ENCODE data around the gene KLK14.

Gene KLK14

GRCh38 chr19:51059715-51060114 lies 23.0 kb downstream of the KLK14 start:
- H3K27me3 ChIP-seq (ENCODE audit: control insufficient read depth in 1 of 2, insufficient read depth in 2 of 2, low read length in 2 of 2) = peaks cover 0 to 6% of the 10 kb centered on the region in 2 donors
- H3K4me3 ChIP-seq (ENCODE audit: low read depth in 1 of 2, low read length in 2 of 2) = no peak overlapping the region

DNA sequence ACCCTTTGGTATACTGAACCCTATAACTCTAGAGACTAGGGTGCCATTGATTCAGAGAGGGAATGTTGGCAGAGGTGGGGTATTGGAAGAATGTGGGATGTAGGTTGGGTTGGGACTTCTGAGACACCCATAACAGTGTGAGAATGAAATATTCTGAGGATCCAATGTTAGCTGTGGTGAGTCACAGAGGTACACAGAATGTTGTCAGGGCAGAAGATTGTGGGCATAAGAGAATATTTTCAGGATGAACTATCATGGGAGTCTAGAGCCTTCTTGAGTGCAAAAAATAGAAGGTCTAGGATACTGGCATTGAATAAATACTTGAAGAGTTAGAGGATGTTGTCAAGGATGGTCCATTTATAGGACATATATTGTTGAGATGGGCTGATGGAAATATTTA lies 26.8 kb downstream of the KLK14 start:
- Histone ChIP-seq H3K27ac (ENCODE audit: low read depth, low read length) (no peak overlapping the region), H3K36me3 (ENCODE audit: control insufficient read depth in 1 of 2, insufficient read depth in 2 of 2, low read length in 2 of 2) (no peaks in the 10 kb centered on the region), H3K9ac (ENCODE audit: low read depth in 1 of 2, low read length in 2 of 2) (no peak overlapping the region), H3K27me3 (ENCODE audit: control insufficient read depth in 1 of 2, insufficient read depth in 2 of 2, low read length in 2 of 2) (no peaks in the 10 kb centered on the region), H3K9me3 (ENCODE audit: control insufficient read depth in 1 of 2, low read length in 2 of 2) (no peaks in the 10 kb centered on the region), H3K4me3 (ENCODE audit: low read depth in 1 of 2, low read length in 2 of 2) (no peak overlapping the region), H3K4me1 (ENCODE audit: control insufficient read depth in 1 of 2, insufficient read depth in 2 of 2, low read length in 2 of 2) (no peaks in the 10 kb centered on the region)

More at GRCh38 chr19:51059715-51060114, 23.0 kb downstream of the KLK14 start:
- H3K4me1 ChIP-seq (ENCODE audit: control insufficient read depth in 1 of 2, insufficient read depth in 2 of 2, low read length in 2 of 2) = no peaks in the 10 kb centered on the region
- H3K9ac ChIP-seq (ENCODE audit: low read depth in 1 of 2, low read length in 2 of 2) = no peak overlapping the region
- H3K27ac ChIP-seq (ENCODE audit: low read depth, low read length) = no peak overlapping the region
- no peaks in the 10 kb centered on the region for H3K9me3 ChIP-seq (ENCODE audit: control insufficient read depth in 1 of 2, low read length in 2 of 2)
- no peaks in the 10 kb centered on the region for H3K36me3 ChIP-seq (ENCODE audit: control insufficient read depth in 1 of 2, insufficient read depth in 2 of 2, low read length in 2 of 2)

GRCh38 chr19:51047031-51047335 lies 35.7 kb downstream of the KLK14 start:
- no peak overlapping the region for H3K27ac ChIP-seq (ENCODE audit: low read depth, low read length)
- H3K36me3 ChIP-seq (ENCODE audit: control insufficient read depth in 1 of 2, insufficient read depth in 2 of 2, low read length in 2 of 2) = no peaks in the 10 kb centered on the region
- H3K9me3 ChIP-seq (ENCODE audit: control insufficient read depth in 1 of 2, low read length in 2 of 2) = no peaks in the 10 kb centered on the region
- H3K4me1 ChIP-seq (ENCODE audit: control insufficient read depth in 1 of 2, insufficient read depth in 2 of 2, low read length in 2 of 2) = no peaks in the 10 kb centered on the region
- no peak overlapping the region for H3K9ac ChIP-seq (ENCODE audit: low read depth in 1 of 2, low read length in 2 of 2)
- H3K4me3 ChIP-seq (ENCODE audit: low read depth in 1 of 2, low read length in 2 of 2) = no peak overlapping the region
- H3K27me3 ChIP-seq (ENCODE audit: control insufficient read depth in 1 of 2, insufficient read depth in 2 of 2, low read length in 2 of 2) = no peaks in the 10 kb centered on the region

- Histone ChIP-seq H3K36me3 (ENCODE audit: control insufficient read depth in 1 of 2, insufficient read depth in 2 of 2, low read length in 2 of 2) (no peaks in the 10 kb centered on the region), H3K27me3 (ENCODE audit: control insufficient read depth in 1 of 2, insufficient read depth in 2 of 2, low read length in 2 of 2) (no peaks in the 10 kb centered on the region), H3K27ac (ENCODE audit: low read depth, low read length) (no peak overlapping the region), H3K4me3 (ENCODE audit: low read depth in 1 of 2, low read length in 2 of 2) (no peak overlapping the region), H3K9ac (ENCODE audit: low read depth in 1 of 2, low read length in 2 of 2) (no peak overlapping the region), H3K9me3 (ENCODE audit: control insufficient read depth in 1 of 2, low read length in 2 of 2) (no peaks in the 10 kb centered on the region), H3K4me1 (ENCODE audit: control insufficient read depth in 1 of 2, insufficient read depth in 2 of 2, low read length in 2 of 2) (no peaks in the 10 kb centered on the region)
Measured at GRCh38 chr19:51044327-51044726, 38.4 kb downstream of the KLK14 start.

DNA sequence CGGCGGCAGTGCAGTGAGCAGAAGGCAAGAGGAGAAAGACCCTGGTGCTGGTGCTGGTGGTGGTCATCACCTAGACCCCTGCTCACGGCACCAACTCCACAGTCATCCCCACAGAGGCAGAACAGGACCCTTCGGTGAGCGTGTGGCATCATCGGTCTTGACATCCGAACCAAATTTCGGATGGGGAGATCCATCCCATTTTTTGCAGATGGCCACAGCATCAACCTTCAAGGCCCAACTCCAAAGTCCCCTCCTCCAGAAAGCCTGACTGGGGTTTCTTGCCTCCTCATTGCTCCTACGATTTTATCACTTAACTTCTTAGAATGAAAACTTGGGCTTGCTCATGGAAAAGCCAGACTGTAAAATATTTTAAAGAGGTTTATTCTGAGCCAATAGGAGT lies 39.2 kb downstream of the KLK14 start:
- no peaks in the 10 kb centered on the region for H3K9me3 ChIP-seq (ENCODE audit: control insufficient read depth in 1 of 2, low read length in 2 of 2)
- no peak overlapping the region for H3K9ac ChIP-seq (ENCODE audit: low read depth in 1 of 2, low read length in 2 of 2)
- no peaks in the 10 kb centered on the region for H3K4me1 ChIP-seq (ENCODE audit: control insufficient read depth in 1 of 2, insufficient read depth in 2 of 2, low read length in 2 of 2)
- no peaks in the 10 kb centered on the region for H3K36me3 ChIP-seq (ENCODE audit: control insufficient read depth in 1 of 2, insufficient read depth in 2 of 2, low read length in 2 of 2)
- H3K27me3 ChIP-seq (ENCODE audit: control insufficient read depth in 1 of 2, insufficient read depth in 2 of 2, low read length in 2 of 2) = no peaks in the 10 kb centered on the region
- H3K4me3 ChIP-seq (ENCODE audit: low read depth in 1 of 2, low read length in 2 of 2) = no peak overlapping the region
- no peak overlapping the region for H3K27ac ChIP-seq (ENCODE audit: low read depth, low read length)

GRCh38 chr19:51040151-51040550 lies 42.5 kb downstream of the KLK14 start:
- H3K9ac ChIP-seq (ENCODE audit: low read depth in 1 of 2, low read length in 2 of 2) = no peak overlapping the region
- H3K9me3 ChIP-seq (ENCODE audit: control insufficient read depth in 1 of 2, low read length in 2 of 2) = no peaks in the 10 kb centered on the region
- H3K36me3 ChIP-seq (ENCODE audit: control insufficient read depth in 1 of 2, insufficient read depth in 2 of 2, low read length in 2 of 2) = no peaks in the 10 kb centered on the region
- H3K4me1 ChIP-seq (ENCODE audit: control insufficient read depth in 1 of 2, insufficient read depth in 2 of 2, low read length in 2 of 2) = no peaks in the 10 kb centered on the region
- no peak overlapping the region for H3K4me3 ChIP-seq (ENCODE audit: low read depth in 1 of 2, low read length in 2 of 2)
- H3K27ac ChIP-seq (ENCODE audit: low read depth, low read length) = no peak overlapping the region
- no peaks in the 10 kb centered on the region for H3K27me3 ChIP-seq (ENCODE audit: control insufficient read depth in 1 of 2, insufficient read depth in 2 of 2, low read length in 2 of 2)

GRCh38 chr19:51036519-51036918 lies 46.2 kb downstream of the KLK14 start:
- Histone ChIP-seq H3K27ac (ENCODE audit: low read depth, low read length) (no peak overlapping the region), H3K9ac (ENCODE audit: low read depth in 1 of 2, low read length in 2 of 2) (no peak overlapping the region), H3K9me3 (ENCODE audit: control insufficient read depth in 1 of 2, low read length in 2 of 2) (no peaks in the 10 kb centered on the region), H3K4me3 (ENCODE audit: low read depth in 1 of 2, low read length in 2 of 2) (no peak overlapping the region), H3K36me3 (ENCODE audit: control insufficient read depth in 1 of 2, insufficient read depth in 2 of 2, low read length in 2 of 2) (no peaks in the 10 kb centered on the region), H3K4me1 (ENCODE audit: control insufficient read depth in 1 of 2, insufficient read depth in 2 of 2, low read length in 2 of 2) (no peaks in the 10 kb centered on the region), H3K27me3 (ENCODE audit: control insufficient read depth in 1 of 2, insufficient read depth in 2 of 2, low read length in 2 of 2) (no peaks in the 10 kb centered on the region)

DNA sequence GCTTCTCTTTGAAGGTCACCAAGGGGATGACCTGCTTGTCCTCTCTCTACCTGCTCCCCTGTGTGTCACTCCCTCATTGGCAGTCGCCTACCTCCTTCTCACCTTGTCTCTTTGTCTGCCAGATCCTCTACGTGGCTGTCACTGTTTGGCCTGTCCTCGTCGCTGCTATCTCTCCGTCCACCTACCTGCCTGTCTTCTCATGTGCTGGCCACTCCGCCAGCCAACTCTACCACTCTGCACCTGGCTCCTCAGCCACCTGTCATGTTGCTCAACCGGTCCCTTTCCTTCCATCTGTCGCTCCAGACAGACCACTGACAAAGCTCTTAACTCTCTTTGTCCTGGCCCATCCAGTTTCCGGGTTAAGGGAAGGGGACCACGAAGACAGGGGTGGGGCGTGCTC lies 48.0 kb downstream of the KLK14 start, which contains the start of gene KLK12:
Gene KLK12, minus strand, starts transcription at position 299 of the 400 bp plus-strand sequence. CDS start 381 bp downstream, outside the sequence.
- no peaks in the 10 kb centered on the region for H3K9me3 ChIP-seq (ENCODE audit: control insufficient read depth in 1 of 2, low read length in 2 of 2)
- H3K36me3 ChIP-seq (ENCODE audit: control insufficient read depth in 1 of 2, insufficient read depth in 2 of 2, low read length in 2 of 2) = no peaks in the 10 kb centered on the region
- no peak within 1 kb of the TSS for H3K4me3 ChIP-seq (ENCODE audit: low read depth in 1 of 2, low read length in 2 of 2)
- H3K27ac ChIP-seq (ENCODE audit: low read depth, low read length) = no peak within 1 kb of the TSS
- no peaks in the 10 kb centered on the region for H3K27me3 ChIP-seq (ENCODE audit: control insufficient read depth in 1 of 2, insufficient read depth in 2 of 2, low read length in 2 of 2)
- no peak within 1 kb of the TSS for H3K9ac ChIP-seq (ENCODE audit: low read depth in 1 of 2, low read length in 2 of 2)
- H3K4me1 ChIP-seq (ENCODE audit: control insufficient read depth in 1 of 2, insufficient read depth in 2 of 2, low read length in 2 of 2) = no peaks in the 10 kb centered on the region

DNA sequence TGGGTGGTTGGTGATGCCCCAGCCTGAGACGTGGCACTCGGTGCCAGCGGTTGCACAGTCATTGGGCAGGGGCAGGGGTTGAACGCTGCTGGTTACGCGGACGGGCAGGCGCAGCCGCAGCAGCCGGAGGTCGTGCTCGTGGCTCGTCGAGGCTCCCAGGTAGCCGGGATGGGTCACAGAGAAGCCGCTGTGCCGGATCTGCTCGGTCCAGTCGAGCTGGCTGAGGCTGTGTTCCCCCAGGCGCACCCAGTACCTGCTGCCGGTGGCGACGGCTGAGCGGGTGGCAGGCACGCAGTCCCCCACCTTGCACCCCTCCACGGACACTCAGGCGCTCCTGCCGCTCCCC lies 50.8 kb downstream of the KLK14 start:
- Histone ChIP-seq H3K4me3 (ENCODE audit: low read depth in 1 of 2, low read length in 2 of 2) (no peak overlapping the region), H3K27me3 (ENCODE audit: control insufficient read depth in 1 of 2, insufficient read depth in 2 of 2, low read length in 2 of 2) (peaks cover 0 to 5% of the 10 kb centered on the region in 2 donors), H3K36me3 (ENCODE audit: control insufficient read depth in 1 of 2, insufficient read depth in 2 of 2, low read length in 2 of 2) (no peaks in the 10 kb centered on the region), H3K4me1 (ENCODE audit: control insufficient read depth in 1 of 2, insufficient read depth in 2 of 2, low read length in 2 of 2) (no peaks in the 10 kb centered on the region), H3K9me3 (ENCODE audit: control insufficient read depth in 1 of 2, low read length in 2 of 2) (no peaks in the 10 kb centered on the region), H3K9ac (ENCODE audit: low read depth in 1 of 2, low read length in 2 of 2) (no peak overlapping the region), H3K27ac (ENCODE audit: low read depth, low read length) (no peak overlapping the region)

DNA sequence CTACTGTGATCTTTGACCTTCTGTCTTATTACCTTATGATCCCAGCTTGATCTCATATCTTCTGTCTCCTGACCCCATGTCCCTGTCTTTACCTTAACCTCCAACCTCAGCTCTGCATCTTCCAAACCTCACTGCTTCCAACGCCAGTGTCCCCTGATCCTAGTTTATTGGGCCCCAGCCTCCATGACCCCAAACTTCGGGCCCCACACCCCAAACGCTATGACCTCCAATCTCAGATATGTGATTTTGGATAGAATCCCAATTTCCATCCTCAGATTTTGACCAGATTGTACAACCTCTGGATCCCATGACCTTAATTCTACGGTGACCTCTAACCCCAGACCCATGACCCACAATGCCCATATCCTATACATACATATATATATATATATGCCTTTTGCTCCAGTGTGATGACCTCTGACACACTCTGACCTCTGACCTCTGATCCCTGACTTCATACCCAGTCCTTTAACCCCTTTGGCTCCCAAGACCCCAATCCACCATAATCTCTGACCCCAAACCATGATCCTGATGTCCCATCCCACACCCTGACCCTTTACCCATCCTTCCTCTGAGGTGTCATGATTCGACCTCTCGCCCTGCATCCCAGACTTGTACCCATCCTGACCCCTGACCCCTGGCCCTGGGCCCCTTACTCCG lies 51.3 kb downstream of the KLK14 start:
- Histone ChIP-seq H3K27ac (ENCODE audit: low read depth, low read length) (no peak overlapping the region), H3K4me3 (ENCODE audit: low read depth in 1 of 2, low read length in 2 of 2) (no peak overlapping the region), H3K36me3 (ENCODE audit: control insufficient read depth in 1 of 2, insufficient read depth in 2 of 2, low read length in 2 of 2) (no peaks in the 10 kb centered on the region), H3K27me3 (ENCODE audit: control insufficient read depth in 1 of 2, insufficient read depth in 2 of 2, low read length in 2 of 2) (peaks cover 5 to 10% of the 10 kb centered on the region in 2 donors), H3K4me1 (ENCODE audit: control insufficient read depth in 1 of 2, insufficient read depth in 2 of 2, low read length in 2 of 2) (no peaks in the 10 kb centered on the region), H3K9me3 (ENCODE audit: control insufficient read depth in 1 of 2, low read length in 2 of 2) (no peaks in the 10 kb centered on the region), H3K9ac (ENCODE audit: low read depth in 1 of 2, low read length in 2 of 2) (no peak overlapping the region)

GRCh38 chr19:51030631-51031030 lies 52.1 kb downstream of the KLK14 start:
- no peak overlapping the region for H3K9ac ChIP-seq (ENCODE audit: low read depth in 1 of 2, low read length in 2 of 2)
- H3K9me3 ChIP-seq (ENCODE audit: control insufficient read depth in 1 of 2, low read length in 2 of 2) = no peaks in the 10 kb centered on the region
- no peaks in the 10 kb centered on the region for H3K36me3 ChIP-seq (ENCODE audit: control insufficient read depth in 1 of 2, insufficient read depth in 2 of 2, low read length in 2 of 2)
- H3K4me1 ChIP-seq (ENCODE audit: control insufficient read depth in 1 of 2, insufficient read depth in 2 of 2, low read length in 2 of 2) = no peaks in the 10 kb centered on the region
- H3K27me3 ChIP-seq (ENCODE audit: control insufficient read depth in 1 of 2, insufficient read depth in 2 of 2, low read length in 2 of 2) = peaks cover 11 to 14% of the 10 kb centered on the region in 2 donors
- H3K4me3 ChIP-seq (ENCODE audit: low read depth in 1 of 2, low read length in 2 of 2) = no peak overlapping the region
- H3K27ac ChIP-seq (ENCODE audit: low read depth, low read length) = no peak overlapping the region

All from duodenal mucosa (tissue), 2 donors.